Mesodermal cell (in vitro differentiated cells): Measurements from ENCODE around the gene MATK.
"Not testable (repeated sequence)": the region's sequence is repeated elsewhere in the genome, so short reads cannot be mapped to it uniquely, and the experiment has no call there.

Source experiments
- H3K27ac ChIP-seq: 2 replicates; pipeline ENCODE4 v1.7.0; 2013; ENCODE audit warnings: mild to moderate bottlenecking, low read depth, low read length, moderate library complexity; ENCODE audit not compliant: severe bottlenecking
- H3K36me3 ChIP-seq: 2 replicates; pipeline ENCODE4 v1.7.1; 2013; ENCODE audit warnings: mild to moderate bottlenecking, low read length, moderate library complexity; ENCODE audit not compliant: control insufficient read depth, insufficient read depth
- H3K4me1 ChIP-seq: one replicate; pipeline ENCODE4 v1.7.1; 2013; ENCODE audit warnings: mild to moderate bottlenecking, low read length; ENCODE audit not compliant: insufficient read depth, control insufficient read depth, poor library complexity, severe bottlenecking
- H3K4me3 ChIP-seq: 2 replicates; pipeline ENCODE4 v1.7.0; 2013; ENCODE audit warnings: low read length, control low read depth, mild to moderate bottlenecking; ENCODE audit not compliant: insufficient read depth, poor library complexity, severe bottlenecking; ENCODE audit errors: extremely low read depth
- H3K9me3 ChIP-seq: 2 replicates; pipeline ENCODE4 v1.7.1; 2013; ENCODE audit warnings: mild to moderate bottlenecking, low read length, moderate library complexity; ENCODE audit not compliant: control insufficient read depth
- WGBS, 2 experiments: methylation state at CpG; one replicate each; pipeline ENCODE4 v1.1.5; 2013; ENCODE audit warnings: missing lambda C conversion rate in 2 of 2; ENCODE audit not compliant: insufficient coverage in 2 of 2; 5-methylcytosine and 5-hydroxymethylcytosine counted together

Gene MATK

DNA sequence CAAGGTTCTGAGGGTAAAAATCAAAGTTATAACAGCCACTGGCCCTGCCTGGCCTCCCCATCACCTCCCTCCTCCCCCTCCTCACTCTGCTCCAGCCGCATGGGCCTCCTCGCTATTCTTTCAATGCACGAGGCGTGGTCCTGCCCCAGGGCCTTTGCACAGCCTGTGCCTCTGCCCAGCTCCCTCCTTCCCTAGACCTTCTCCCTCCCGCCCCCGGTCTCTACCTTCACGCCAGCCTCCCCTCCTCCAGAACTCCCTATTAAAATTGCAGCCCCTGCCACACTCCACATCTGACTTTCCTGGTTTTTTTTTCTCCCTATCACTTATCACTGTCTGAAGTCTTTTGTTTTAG is 17.5 kb downstream of the MATK start:
- Histone ChIP-seq H3K4me1 (no peaks in the 10 kb centered on the region), H3K27ac (no peak overlapping the region), H3K4me3 (no peak overlapping the region), H3K36me3 (peaks cover 14% of the 10 kb centered on the region), H3K9me3 (no peaks in the 10 kb centered on the region)
- 93 to 95% methylated on average over 4 to 7 of the region's 7 CpGs for WGBS, 2 experiments

DNA sequence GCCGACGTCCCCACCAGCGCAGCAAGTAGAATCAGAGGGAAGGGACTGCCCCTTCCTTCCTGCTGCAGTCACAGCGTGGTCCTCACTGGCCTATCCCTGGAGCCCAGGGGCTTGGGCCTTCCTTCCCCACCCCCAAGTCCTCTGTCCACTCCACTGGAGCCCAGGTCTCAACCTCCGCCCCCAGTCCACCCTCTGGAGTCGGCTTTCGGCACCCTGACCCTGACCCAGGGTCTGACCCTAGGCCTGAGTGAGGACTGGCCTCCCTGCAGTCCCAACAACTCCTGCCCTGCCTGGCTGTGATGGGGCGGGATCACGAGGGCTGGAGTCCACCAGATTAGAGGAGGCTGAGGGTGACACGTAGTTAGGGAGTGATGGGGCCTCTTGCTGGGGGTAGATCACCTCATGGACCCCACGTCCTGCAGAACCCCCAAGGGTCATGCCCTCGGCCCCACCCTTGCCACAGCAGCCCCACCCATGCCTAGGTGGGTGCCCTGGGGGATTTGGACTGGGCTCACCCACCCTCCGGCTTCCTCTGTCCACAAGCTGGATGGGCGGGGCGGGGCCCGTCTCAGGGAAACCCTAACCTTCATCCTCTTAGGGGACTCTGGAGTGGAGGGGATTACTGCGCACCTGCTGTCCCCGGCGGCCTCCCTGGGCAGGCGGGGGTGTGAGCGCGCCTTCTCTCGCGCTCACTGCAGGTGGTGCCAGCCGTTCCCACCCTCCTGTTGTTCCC is 18.0 kb downstream of the MATK start:
- WGBS, 2 experiments = 89 to 100% methylated on average over 10 to 15 of the region's 25 CpGs
- no peak overlapping the region for H3K4me3 ChIP-seq
- H3K9me3 ChIP-seq = no peaks in the 10 kb centered on the region
- no peaks in the 10 kb centered on the region for H3K4me1 ChIP-seq
- H3K36me3 ChIP-seq = peaks cover 14% of the 10 kb centered on the region
- no peak overlapping the region for H3K27ac ChIP-seq

DNA sequence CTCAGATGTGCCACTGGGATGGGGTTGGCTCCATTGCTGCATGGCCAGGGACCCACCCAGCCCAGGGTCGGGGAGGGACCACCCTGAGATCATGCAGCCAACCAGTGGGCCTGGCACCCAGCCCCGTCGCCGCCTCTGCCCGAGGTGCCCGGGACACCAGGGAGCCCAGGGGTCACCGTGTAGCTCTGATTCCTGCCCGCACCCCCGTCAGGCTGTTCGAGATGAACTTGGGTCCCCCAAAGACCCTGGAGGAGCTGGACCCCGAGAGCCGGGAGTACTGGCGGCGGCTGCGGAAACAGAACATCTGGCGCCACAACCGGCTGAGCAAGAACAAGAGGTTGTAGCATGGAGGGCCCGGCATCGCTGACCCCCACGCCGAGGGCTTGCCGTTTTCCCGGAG is 19.1 kb downstream of the MATK start:
- peaks cover 14% of the 10 kb centered on the region for H3K36me3 ChIP-seq

DNA sequence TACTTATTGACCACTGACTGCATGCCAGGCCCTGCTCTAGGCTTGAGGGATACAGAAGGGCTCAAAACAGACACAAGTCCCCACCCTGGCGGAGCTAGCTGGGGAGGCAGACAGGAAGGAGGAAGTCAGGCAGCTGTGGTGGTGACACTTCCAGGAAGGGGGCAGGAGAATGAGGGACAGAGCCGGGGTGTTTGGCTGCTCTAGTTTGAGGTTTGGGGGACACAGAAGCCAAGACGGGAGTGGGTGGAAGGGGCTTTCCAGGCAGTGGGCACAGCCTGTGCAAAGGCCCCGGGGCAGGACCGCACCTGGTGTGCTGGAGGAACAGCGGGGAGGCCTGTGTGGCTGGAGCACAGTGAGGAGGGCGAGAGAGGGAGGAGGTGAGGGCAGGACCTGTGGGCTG is 19.7 kb downstream of the MATK start:
- no peaks in the 10 kb centered on the region for H3K4me1 ChIP-seq
- H3K27ac ChIP-seq = no peak overlapping the region
- H3K9me3 ChIP-seq = no peaks in the 10 kb centered on the region
- 85 to 90% methylated on average over 6 to 7 of the region's 7 CpGs for WGBS, 2 experiments
- peaks cover 14% of the 10 kb centered on the region for H3K36me3 ChIP-seq
- H3K4me3 ChIP-seq = no peak overlapping the region

More for the DNA sequence above, 19.1 kb downstream of the MATK start:
- Histone ChIP-seq H3K9me3 (no peaks in the 10 kb centered on the region), H3K27ac (no peak overlapping the region), H3K4me3 (no peak overlapping the region), H3K4me1 (no peaks in the 10 kb centered on the region)
- 93% methylated on average over 17 to 23 of the region's 23 CpGs for WGBS, 2 experiments

DNA sequence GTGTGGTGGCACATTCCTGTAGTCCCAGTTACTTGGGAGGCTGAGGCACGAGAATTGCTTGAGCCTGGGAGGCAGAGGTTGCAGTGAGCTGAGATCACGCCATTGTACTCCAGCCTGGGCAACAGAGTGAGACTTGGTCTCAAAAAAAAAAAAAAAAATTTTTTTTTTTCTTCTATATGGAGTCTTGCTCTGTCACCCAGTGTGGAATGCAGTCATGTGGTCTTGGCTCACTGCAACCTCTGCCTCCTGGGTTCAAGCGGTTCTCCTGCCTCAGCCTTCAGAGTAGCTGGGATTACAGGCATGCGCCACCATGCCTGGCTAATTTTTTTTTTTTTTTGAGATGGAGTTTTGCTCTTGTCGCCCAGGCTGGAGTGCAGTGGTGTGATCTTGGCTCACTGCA is 20.4 kb downstream of the MATK start:
- not testable (repeated sequence) for H3K9me3 ChIP-seq, H3K4me1 ChIP-seq, H3K4me3 ChIP-seq, H3K27ac ChIP-seq
- WGBS, 2 experiments = 86 to 98% methylated on average over 1 to 4 of the region's 5 CpGs
- peaks cover 14% of the 10 kb centered on the region for H3K36me3 ChIP-seq

DNA sequence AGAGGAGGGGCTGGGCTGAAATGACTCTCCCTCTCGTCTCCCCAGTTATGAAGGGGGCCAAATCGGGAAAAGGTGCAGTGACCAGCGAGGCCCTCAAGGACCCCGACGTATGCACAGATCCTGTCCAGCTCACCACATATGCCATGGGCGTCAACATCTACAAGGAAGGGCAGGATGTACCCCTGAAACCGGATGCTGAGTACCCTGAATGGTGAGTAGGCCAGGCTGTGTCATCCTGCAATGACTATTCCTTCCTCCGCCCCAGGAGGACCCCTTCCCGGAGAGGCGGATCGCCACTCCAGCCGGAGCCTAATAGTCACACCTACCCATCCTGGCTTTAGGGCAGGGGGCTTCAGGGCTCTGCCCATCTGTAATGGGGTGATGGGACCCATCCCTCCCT is 21.1 kb downstream of the MATK start:
- no peak overlapping the region for H3K27ac ChIP-seq
- no peaks in the 10 kb centered on the region for H3K9me3 ChIP-seq
- whole genome bisulfite sequencing, 2 experiments = 97 to 98% methylated on average over 7 to 8 of the region's 12 CpGs
- H3K4me3 ChIP-seq = no peak overlapping the region
- H3K36me3 ChIP-seq = peaks cover 16% of the 10 kb centered on the region
- no peaks in the 10 kb centered on the region for H3K4me1 ChIP-seq

DNA sequence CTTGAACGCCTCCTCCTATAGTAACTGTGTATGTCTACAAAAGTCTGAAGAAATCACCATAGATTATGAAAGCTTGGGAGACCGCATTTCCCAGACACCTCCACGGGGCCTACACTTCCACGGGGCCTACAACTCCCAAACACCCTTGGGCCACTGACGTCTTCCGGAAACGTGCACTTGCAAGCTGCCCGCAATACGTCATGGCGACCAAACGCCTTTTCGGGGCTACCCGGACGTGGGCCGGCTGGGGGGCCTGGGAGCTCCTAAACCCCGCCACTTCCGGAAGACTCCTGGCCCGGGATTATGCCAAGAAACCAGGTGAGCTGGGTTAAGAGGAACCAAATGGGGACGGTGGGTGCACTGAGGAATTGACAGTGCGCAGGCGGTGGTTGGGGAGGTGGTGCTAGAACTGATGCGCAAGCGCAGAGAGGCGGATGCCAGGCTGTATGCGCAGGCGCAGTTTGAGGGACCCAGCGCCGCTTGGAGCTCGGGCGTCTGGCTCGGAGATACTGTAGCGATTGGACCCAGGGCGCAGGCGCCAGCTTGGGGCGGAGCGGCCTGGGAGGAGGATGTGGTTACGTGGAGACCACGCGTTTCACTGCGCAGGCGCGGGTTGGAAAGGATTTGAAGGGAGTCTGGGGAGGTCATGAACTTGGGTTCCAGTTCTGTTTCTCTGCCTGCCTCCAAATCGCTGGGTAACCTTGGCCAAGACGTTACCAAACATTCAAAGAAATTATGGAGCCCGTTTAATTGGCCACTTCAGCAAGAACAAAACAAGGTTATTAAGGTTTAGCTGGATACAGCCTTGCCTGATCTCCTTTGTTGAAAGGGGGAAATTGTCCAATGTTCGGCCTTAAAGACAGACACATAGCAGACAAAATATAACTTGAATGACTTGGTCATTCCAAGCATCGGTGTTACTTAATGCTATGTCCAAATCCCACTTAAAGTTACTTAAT is 23.4 kb downstream of the MATK start, which contains the start of gene MRPL54:
Gene MRPL54 (plus strand): TSS at position 182 of the 959 bp plus-strand sequence. CDS start 19 bp downstream, at position 201.
- H3K27ac ChIP-seq = peak within 1 kb of the TSS; percentile 93

DNA sequence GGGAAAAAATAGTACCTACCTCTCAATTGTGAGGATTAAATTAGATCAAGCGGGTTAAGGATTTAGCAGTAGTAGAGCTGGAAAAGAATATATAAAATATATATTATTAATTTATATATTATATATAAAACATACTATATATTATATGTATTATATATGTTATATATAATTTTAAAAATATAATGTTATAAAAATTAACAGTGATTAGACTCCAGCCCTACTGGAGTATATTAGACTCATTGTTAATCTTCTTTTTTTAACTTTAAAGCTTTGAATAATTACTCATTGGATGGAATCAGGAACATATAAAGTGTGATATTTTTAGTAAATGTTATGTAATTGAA is 24.1 kb downstream of the MATK start:
- Histone ChIP-seq H3K27ac (peak overlapping the region; percentile 93), H3K9me3 (no peaks in the 10 kb centered on the region), H3K4me3 (peak overlapping the region; percentile 61), H3K36me3 (peaks cover 34% of the 10 kb centered on the region), H3K4me1 (no peaks in the 10 kb centered on the region)
- WGBS, 2 experiments = no CpG with 5 or more reads among the region's 1 CpG

More for the DNA sequence above, 23.4 kb downstream of the MATK start, which contains the start of gene MRPL54:
- Histone ChIP-seq H3K36me3 (peaks cover 35% of the 10 kb centered on the region), H3K4me3 (peak within 1 kb of the TSS; percentile 97), H3K4me1 (no peaks in the 10 kb centered on the region), H3K9me3 (no peaks in the 10 kb centered on the region)
- WGBS, 2 experiments = 6% methylated on average over 33 to 37 of the region's 47 CpGs

DNA sequence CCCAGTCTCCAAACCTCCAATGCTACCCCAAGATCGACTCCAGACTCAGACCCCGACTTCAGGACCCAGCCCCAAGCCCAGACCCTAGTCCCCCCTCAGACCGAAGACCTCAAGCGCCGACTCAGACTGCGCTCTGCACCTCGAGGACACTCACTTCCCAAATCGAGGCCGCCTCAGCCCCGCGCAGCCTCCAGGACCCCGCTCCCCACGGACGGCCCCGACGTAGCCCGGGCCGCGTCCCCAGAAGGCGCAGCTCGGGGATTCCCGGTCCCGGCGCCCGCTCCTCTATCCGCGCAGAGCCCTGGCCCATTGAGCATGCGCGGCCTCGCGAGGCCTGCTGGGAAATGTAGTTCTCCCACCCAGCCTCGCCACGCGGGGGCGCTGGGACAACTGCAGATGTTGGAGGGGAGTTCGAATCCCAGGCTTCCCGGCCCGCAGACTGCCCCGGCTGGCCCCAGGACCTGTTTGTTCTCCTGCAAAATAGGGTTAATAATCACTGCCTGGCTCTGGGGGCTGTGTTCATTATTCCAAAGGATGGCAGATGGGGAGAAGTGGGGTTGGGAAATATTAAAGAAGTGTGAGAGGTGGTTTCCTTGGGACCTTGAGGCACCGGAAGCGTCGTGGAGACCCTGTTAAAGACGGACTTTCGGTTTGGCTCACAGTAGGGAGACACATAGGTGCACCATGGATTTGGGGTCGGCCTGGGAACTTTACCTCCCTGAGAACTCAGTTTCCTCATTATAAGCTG is 24.6 kb downstream of the MATK start, which contains the start of gene APBA3:
Gene APBA3 (minus strand): TSS at position 311 of the 748 bp plus-strand sequence. CDS start 1,428 bp downstream, outside the sequence.
- H3K36me3 ChIP-seq = peaks cover 35% of the 10 kb centered on the region
- H3K4me1 ChIP-seq = no peaks in the 10 kb centered on the region
- H3K27ac ChIP-seq = peak within 1 kb of the TSS; percentile 93
- peak within 1 kb of the TSS; percentile 97 for H3K4me3 ChIP-seq
- no peaks in the 10 kb centered on the region for H3K9me3 ChIP-seq
- WGBS, 2 experiments = 6 to 12% methylated on average over 29 to 38 of the region's 45 CpGs

DNA sequence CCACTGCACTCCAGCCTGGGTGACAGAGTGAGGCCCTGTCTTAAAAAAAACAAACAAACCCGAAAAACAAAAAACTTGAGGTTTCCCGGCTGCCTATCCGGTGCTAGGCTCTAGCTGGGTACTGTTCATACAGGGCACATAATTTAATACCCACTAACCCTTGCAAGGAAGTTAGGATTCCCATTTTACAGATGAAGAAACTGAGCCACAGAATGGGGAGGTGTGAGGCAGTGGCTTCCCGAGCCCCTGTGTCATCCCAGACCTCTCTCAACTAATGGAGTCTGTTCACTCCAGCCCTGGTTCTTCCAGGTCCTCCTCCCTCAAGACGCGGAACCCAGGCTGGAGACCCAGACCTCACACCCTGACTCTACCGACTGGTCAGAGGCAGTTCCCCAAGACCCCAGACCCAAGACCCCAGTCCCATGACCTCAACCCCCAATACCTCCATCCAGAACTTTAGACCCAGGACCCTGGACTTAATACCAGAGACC is 25.3 kb downstream of the MATK start:
- Histone ChIP-seq H3K4me3 (peak overlapping the region; percentile 97), H3K36me3 (peaks cover 35% of the 10 kb centered on the region), H3K4me1 (no peaks in the 10 kb centered on the region), H3K9me3 (no peaks in the 10 kb centered on the region), H3K27ac (peak overlapping the region; percentile 16)
- 37 to 58% methylated on average over 5 to 6 of the region's 7 CpGs for WGBS, 2 experiments
